Adrenal gland (tissue), 5 donors: Measurements from ENCODE around the gene LEFTY1.

Experiments used
- CTCF ChIP-seq, 6 experiments: fragments of 450-650 bp in 4 of 6; fragments of 200-600 bp in 2 of 6; sonication (generic) in 1 of 6; IDR thresholded peaks; 1 replicate in 5 of 6; 2 replicates in 1 of 6; pipeline versions ENCODE4 v1.5.1 to v1.8.0; 2016 to 2021; ENCODE audit warnings: antibody characterized with exemption in 6 of 6, mild to moderate bottlenecking in 2 of 6, moderate library complexity in 1 of 6
- POLR2A ChIP-seq, 2 donors: fragments of 450-650 bp; IDR thresholded peaks; one replicate each; pipeline ENCODE4 v1.6.1; 2017; ENCODE audit warnings: antibody characterized with exemption in 2 of 2, mild to moderate bottlenecking in 2 of 2, moderate library complexity in 1 of 2
- donor health status: DM: no; HTN: no; CAD: no.

- TF ChIP-seq POLR2A (IDR thresholded peaks at IDR 0.05), result no peak
- no peak for TF ChIP-seq CTCF (IDR thresholded peaks at IDR 0.05)
Observed at GRCh38 chr1:225847610-225848009, 41.3 kb downstream of the LEFTY1 start.
